ENCODE data around the gene IER3IP1. TPM values are rescaled to one million over a fixed set of nuclear protein-coding genes. Genes with fewer than 3 reads are reported as not detected.
"Not testable (repeated sequence)": the region's sequence is repeated elsewhere in the genome, so short reads cannot be mapped to it uniquely, and the experiment has no call there.

Gene IER3IP1
- total and polyA plus RNA-seq, 4 donors: 9.8 to 19.5 (median 10.8) TPM

DNA sequence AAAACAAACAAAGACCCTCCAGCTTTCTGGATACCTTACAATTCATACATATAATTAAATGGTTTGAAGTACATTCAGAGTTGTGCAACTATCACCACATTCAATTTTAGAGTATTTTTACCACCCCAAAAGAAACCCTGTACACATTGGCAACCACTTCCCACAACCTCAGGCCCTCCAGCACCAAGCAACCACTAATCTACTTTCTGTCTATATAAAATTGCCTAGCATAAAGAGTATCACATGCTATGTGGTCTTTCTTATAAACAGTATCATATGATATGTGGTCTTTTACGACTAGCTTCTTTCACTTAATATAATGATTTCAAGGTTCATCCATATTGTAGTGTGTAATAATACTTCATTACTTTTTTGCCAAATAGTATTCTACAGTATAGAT, 7.3 kb downstream of the IER3IP1 start:
- no peak for ATAC-seq (ENCODE audit: low FRiP score)
- Histone ChIP-seq H3K27ac (ENCODE audit: low read depth in 1 of 2, low read length in 2 of 2) (no peak overlapping the region), H3K27me3 (ENCODE audit: control insufficient read depth in 1 of 2, insufficient read depth in 2 of 2, low read length in 1 of 2) (no peaks in the 10 kb centered on the region), H3K9me3 (ENCODE audit: control insufficient read depth, low read length) (no peaks in the 10 kb centered on the region), H3K36me3 (ENCODE audit: control insufficient read depth in 1 of 2, insufficient read depth in 2 of 2, low read length in 1 of 2) (no peaks in the 10 kb centered on the region), H3K4me3 (ENCODE audit: low read length in 2 of 2) (no peak overlapping the region), H3K4me1 (ENCODE audit: control insufficient read depth in 1 of 2, insufficient read depth in 2 of 2, low read length in 2 of 2) (no peaks in the 10 kb centered on the region)
- 86 to 89% methylated on average over 1 of the region's 1 CpG for WGBS, 2 donors
- intact Hi-C loops (cut with DNase I): no loop called here
- DNase-seq: no peak

DNA sequence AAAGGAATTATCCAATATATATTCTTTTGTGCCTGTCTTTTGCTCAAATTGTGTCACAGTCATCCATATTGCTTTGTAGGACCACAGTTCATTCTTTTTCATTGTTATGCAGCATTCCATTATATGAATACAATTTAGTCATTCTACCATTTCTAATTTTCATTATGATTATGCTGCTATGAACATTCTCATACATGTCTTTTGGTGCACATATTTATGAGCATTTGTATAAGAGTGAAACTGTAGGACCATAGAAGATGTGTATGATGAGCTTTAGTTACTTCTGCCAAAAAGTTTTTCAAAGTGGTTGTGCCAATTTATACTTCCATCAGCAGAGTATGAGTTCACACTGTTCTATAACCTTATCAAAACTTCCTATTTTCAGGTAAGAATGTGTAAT, 7.7 kb downstream of the IER3IP1 start:
- intact Hi-C loops (cut with DNase I): no loop called here
- no peak overlapping the region for H3K4me3 ChIP-seq (ENCODE audit: low read length in 2 of 2)
- no peak for ATAC-seq (ENCODE audit: low FRiP score)

DNA sequence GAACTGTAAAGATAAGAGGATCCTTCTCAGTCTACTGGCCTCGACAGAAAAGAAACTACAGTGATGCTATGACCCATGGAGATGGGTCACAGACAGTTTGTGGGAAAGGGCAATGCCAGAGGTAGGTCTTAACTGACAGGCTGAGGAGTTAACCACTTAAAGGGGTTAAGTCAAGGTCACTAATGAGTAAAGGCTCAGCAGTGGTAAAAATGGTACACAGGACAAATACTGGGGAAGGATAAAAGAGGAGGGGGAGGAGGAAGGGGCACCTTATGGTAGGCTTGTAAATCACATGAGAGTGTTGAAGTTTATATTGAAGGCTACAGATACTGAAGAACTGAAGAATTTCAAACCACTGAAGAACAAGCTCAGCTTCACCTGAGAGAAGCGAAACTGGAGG, 9.9 kb downstream of the IER3IP1 start:
- no peaks in the 10 kb centered on the region for H3K4me1 ChIP-seq (ENCODE audit: control insufficient read depth in 1 of 2, insufficient read depth in 2 of 2, low read length in 2 of 2)
- WGBS, 2 donors: 72 to 79% methylated on average over 2 of the region's 2 CpGs
- intact Hi-C loops (cut with DNase I): no loop called here
- no peak for DNase-seq
- H3K36me3 ChIP-seq (ENCODE audit: control insufficient read depth in 1 of 2, insufficient read depth in 2 of 2, low read length in 1 of 2): no peaks in the 10 kb centered on the region
- H3K9me3 ChIP-seq (ENCODE audit: control insufficient read depth, low read length): no peaks in the 10 kb centered on the region
- no peaks in the 10 kb centered on the region for H3K27me3 ChIP-seq (ENCODE audit: control insufficient read depth in 1 of 2, insufficient read depth in 2 of 2, low read length in 1 of 2)
- H3K27ac ChIP-seq (ENCODE audit: low read depth in 1 of 2, low read length in 2 of 2): no peak overlapping the region
- no peak for ATAC-seq (ENCODE audit: low FRiP score)
- no peak overlapping the region for H3K4me3 ChIP-seq (ENCODE audit: low read length in 2 of 2)

More for the DNA sequence above, 7.7 kb downstream of the IER3IP1 start:
- Histone ChIP-seq H3K9me3 (ENCODE audit: control insufficient read depth, low read length) (no peaks in the 10 kb centered on the region), H3K27ac (ENCODE audit: low read depth in 1 of 2, low read length in 2 of 2) (no peak overlapping the region), H3K36me3 (ENCODE audit: control insufficient read depth in 1 of 2, insufficient read depth in 2 of 2, low read length in 1 of 2) (no peaks in the 10 kb centered on the region), H3K4me1 (ENCODE audit: control insufficient read depth in 1 of 2, insufficient read depth in 2 of 2, low read length in 2 of 2) (no peaks in the 10 kb centered on the region), H3K27me3 (ENCODE audit: control insufficient read depth in 1 of 2, insufficient read depth in 2 of 2, low read length in 1 of 2) (no peaks in the 10 kb centered on the region)
- no peak for DNase-seq

DNA sequence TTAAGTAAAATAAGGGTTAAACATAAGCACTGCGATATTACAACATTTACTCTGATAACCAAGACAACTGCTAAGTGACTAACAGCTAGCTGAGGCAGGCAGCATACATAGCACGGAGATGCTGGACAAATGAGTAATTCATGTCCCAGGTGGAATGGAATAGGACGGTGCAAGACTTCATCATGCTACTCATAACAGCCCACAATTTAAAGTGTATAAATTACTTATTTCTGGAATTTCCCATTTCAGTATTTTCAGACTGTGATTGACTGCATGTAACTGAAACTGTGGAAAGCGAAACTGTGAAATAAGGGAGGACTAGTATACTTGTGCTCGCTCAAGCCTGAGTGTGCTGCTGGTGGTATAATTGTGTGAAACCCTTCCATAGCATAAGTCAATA, 12.9 kb downstream of the IER3IP1 start:
- no peak for DNase-seq
- Histone ChIP-seq H3K27me3 (ENCODE audit: control insufficient read depth in 1 of 2, insufficient read depth in 2 of 2, low read length in 1 of 2) (no peaks in the 10 kb centered on the region), H3K4me1 (ENCODE audit: control insufficient read depth in 1 of 2, insufficient read depth in 2 of 2, low read length in 2 of 2) (no peaks in the 10 kb centered on the region), H3K9me3 (ENCODE audit: control insufficient read depth, low read length) (no peaks in the 10 kb centered on the region), H3K36me3 (ENCODE audit: control insufficient read depth in 1 of 2, insufficient read depth in 2 of 2, low read length in 1 of 2) (no peaks in the 10 kb centered on the region), H3K27ac (ENCODE audit: low read depth in 1 of 2, low read length in 2 of 2) (no peak overlapping the region), H3K4me3 (ENCODE audit: low read length in 2 of 2) (no peak overlapping the region)
- intact Hi-C loops (cut with DNase I): no loop called here
- WGBS, 2 donors: 77% methylated on average over 5 of the region's 5 CpGs
- no peak for ATAC-seq (ENCODE audit: low FRiP score)

DNA sequence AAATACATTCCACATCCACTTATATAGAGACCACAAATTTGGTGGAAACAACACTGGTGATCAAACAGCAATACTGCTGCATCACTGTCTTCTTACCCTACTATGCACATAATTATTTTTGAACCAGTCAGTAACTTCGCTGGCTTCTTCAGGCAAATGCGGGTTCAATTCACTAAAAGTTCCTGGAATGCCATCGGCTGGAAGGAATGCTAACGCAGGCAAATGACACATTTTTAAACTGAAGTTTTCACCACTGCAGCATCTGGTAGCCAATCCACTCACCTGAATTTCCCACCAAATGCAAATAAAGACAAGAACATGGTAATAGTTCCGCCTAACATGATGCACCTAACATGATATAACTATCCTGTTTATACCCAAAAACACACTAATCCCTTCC, 15.9 kb downstream of the IER3IP1 start:
- H3K27me3 ChIP-seq (ENCODE audit: control insufficient read depth in 1 of 2, insufficient read depth in 2 of 2, low read length in 1 of 2): no peaks in the 10 kb centered on the region

DNA sequence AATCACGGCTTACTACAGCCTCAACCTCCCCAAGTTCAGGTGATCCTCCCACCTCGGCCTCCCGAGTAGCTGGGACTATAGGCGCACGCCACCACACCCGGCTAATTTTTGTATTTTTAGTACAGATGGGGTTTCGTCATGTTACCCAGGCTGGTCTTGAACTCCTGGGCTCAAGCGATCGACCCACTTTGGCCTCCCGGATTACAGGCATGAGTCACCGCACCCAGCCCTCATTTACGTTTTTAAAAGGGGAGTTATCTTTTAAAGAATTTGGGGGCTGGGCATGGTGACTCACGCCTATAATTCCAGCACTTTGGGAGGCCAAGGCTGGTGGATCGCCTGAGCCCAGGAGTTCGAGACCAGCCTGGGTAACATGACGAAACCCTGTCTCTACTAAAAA, 17.8 kb downstream of the IER3IP1 start:
- H3K27me3 ChIP-seq (ENCODE audit: control insufficient read depth in 1 of 2, insufficient read depth in 2 of 2, low read length in 1 of 2); H3K36me3 ChIP-seq (ENCODE audit: control insufficient read depth in 1 of 2, insufficient read depth in 2 of 2, low read length in 1 of 2); H3K4me3 ChIP-seq (ENCODE audit: low read length in 2 of 2); H3K27ac ChIP-seq (ENCODE audit: low read depth in 1 of 2, low read length in 2 of 2); DNase-seq; H3K4me1 ChIP-seq (ENCODE audit: control insufficient read depth in 1 of 2, insufficient read depth in 2 of 2, low read length in 2 of 2); H3K9me3 ChIP-seq (ENCODE audit: control insufficient read depth, low read length); intact Hi-C loops (cut with DNase I); ATAC-seq (ENCODE audit: low FRiP score): not testable (repeated sequence)
- 90% methylated on average over 16 of the region's 16 CpGs for WGBS, 2 donors

More for the DNA sequence above, 15.9 kb downstream of the IER3IP1 start:
- H3K9me3 ChIP-seq (ENCODE audit: control insufficient read depth, low read length): no peaks in the 10 kb centered on the region
- DNase-seq (no peak), ATAC-seq (ENCODE audit: low FRiP score) (no peak)
- intact Hi-C loops (cut with DNase I): no loop called here
- no peaks in the 10 kb centered on the region for H3K36me3 ChIP-seq (ENCODE audit: control insufficient read depth in 1 of 2, insufficient read depth in 2 of 2, low read length in 1 of 2)
- no peaks in the 10 kb centered on the region for H3K4me1 ChIP-seq (ENCODE audit: control insufficient read depth in 1 of 2, insufficient read depth in 2 of 2, low read length in 2 of 2)
- no peak overlapping the region for H3K4me3 ChIP-seq (ENCODE audit: low read length in 2 of 2)
- no peak overlapping the region for H3K27ac ChIP-seq (ENCODE audit: low read depth in 1 of 2, low read length in 2 of 2)
- 95 to 96% methylated on average over 5 of the region's 5 CpGs for WGBS, 2 donors

DNA sequence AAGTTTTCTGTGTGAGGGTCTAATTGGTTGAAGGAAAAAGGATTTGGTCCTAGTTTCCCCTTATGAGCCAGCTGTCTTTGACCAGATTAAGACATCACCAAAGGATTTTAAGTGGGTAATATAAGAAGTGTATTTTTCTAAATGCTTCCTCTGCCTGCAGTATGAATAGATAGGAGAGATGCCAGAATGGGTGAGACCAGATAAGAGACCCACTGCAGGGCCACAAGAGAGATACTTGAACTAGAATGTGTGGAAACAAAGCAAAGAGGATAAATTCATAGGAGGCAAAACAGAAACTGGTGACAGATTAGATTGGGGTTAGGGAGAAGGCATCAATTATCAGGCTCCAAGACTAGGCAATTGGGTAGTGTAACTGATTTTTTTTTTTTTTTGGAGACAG, 24.7 kb downstream of the IER3IP1 start:
- H3K4me1 ChIP-seq (ENCODE audit: control insufficient read depth in 1 of 2, insufficient read depth in 2 of 2, low read length in 2 of 2): no peaks in the 10 kb centered on the region
- DNase-seq (no peak), ATAC-seq (ENCODE audit: low FRiP score) (no peak)
- H3K27me3 ChIP-seq (ENCODE audit: control insufficient read depth in 1 of 2, insufficient read depth in 2 of 2, low read length in 1 of 2): no peaks in the 10 kb centered on the region
- no peak overlapping the region for H3K4me3 ChIP-seq (ENCODE audit: low read length in 2 of 2)
- peak overlapping the region in 1 of 2 donors; percentile 78 for H3K27ac ChIP-seq (ENCODE audit: low read depth in 1 of 2, low read length in 2 of 2)
- intact Hi-C loops (cut with DNase I): loop anchor here in 1 of 2 donors (2.0 kb wide), 1 partner anchor 25 kb away; the partner anchor contains the start of gene IER3IP1
- H3K9me3 ChIP-seq (ENCODE audit: control insufficient read depth, low read length): no peaks in the 10 kb centered on the region
- H3K36me3 ChIP-seq (ENCODE audit: control insufficient read depth in 1 of 2, insufficient read depth in 2 of 2, low read length in 1 of 2): no peaks in the 10 kb centered on the region

DNA sequence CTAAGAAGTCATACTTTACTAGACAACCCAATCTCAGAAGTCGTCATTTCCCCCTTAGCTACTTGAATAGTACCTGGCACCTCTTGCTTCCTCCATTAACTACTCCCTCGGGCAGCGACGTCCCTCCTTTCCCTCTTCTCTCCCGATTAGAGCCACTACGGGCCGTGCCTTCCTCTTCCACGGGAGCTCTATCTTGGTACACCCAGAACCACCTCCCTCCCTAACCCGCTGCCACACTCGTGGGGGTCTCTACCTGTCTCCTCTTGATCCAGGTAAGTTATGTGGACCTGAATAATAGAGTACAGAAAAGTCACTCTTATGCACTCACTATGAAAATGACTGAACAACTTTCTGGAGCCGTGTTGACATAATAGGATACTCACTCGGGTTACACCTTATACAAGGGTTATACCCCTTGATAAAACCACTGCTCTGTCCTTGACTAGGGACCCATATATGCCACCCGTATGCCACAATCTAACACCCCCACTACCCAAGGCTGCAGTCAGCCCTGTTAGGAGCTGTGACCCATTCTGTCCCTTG, 25.3 kb downstream of the IER3IP1 start:
- DNase-seq (no peak), ATAC-seq (ENCODE audit: low FRiP score) (peak; percentile 3)
- 6% methylated on average over 13 of the region's 13 CpGs for WGBS, 2 donors
- H3K4me3 ChIP-seq (ENCODE audit: low read length in 2 of 2): peak overlapping the region; percentile 62 to 94
- no peaks in the 10 kb centered on the region for H3K36me3 ChIP-seq (ENCODE audit: control insufficient read depth in 1 of 2, insufficient read depth in 2 of 2, low read length in 1 of 2)
- intact Hi-C loops (cut with DNase I): loop anchor here in 1 of 2 donors (2.0 kb wide), 1 partner anchor 26 kb away; the partner anchor contains the start of gene IER3IP1
- no peaks in the 10 kb centered on the region for H3K27me3 ChIP-seq (ENCODE audit: control insufficient read depth in 1 of 2, insufficient read depth in 2 of 2, low read length in 1 of 2)
- no peaks in the 10 kb centered on the region for H3K9me3 ChIP-seq (ENCODE audit: control insufficient read depth, low read length)
- H3K4me1 ChIP-seq (ENCODE audit: control insufficient read depth in 1 of 2, insufficient read depth in 2 of 2, low read length in 2 of 2): no peaks in the 10 kb centered on the region
- peak overlapping the region; percentile 78 to 98 for H3K27ac ChIP-seq (ENCODE audit: low read depth in 1 of 2, low read length in 2 of 2)

DNA sequence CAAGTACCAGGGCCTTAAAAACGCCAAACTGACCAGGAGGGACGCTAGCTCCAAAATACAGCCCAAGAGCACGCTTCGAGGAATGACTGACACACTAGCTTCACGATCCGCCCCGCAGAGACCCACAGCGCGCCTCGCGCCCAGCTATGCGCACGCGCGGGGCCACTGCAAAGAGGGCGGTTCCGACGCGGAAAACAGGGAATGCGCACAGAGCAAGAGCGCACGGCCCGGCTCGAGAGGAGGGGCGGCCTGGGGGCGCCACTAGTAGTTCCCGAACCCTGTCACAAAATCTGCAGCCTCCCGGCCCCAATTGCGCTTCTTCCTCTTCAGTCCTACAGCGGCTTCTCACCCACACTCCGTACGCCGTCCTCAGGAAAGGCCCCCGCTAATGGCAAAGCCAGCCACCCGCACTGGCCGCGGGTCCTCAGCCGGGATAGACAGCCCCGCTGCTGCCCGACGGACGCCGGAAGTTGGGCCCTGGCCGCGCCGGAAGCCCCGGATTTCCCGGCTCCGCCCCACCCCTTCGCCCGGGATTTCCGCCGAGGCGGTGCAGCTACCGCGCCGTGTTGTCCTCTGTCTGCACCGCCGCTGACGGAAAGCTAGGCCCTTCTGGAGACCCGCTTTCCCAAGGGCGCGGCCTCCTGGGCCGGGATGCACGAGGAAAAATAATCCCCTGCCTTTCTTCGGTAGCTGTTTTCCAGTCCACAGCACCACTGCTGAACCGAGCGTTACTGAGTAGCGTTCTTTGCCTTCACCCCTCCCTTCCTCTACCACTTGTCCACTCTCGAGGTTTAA, 25.9 kb downstream of the IER3IP1 start, which contains the start of gene HDHD2:
TSS of gene HDHD2 (minus strand) at position 472 of the 795 bp plus-strand sequence. CDS start 14,061 bp downstream, outside the sequence.
- intact Hi-C loops (cut with DNase I): loop anchor here in 1 of 2 donors (2.0 kb wide), 1 partner anchor 27 kb away; the partner anchor contains the start of gene IER3IP1
- ATAC-seq (ENCODE audit: low FRiP score) (peak; percentile 96), DNase-seq (peak; percentile 92 to 95)
- H3K36me3 ChIP-seq (ENCODE audit: control insufficient read depth in 1 of 2, insufficient read depth in 2 of 2, low read length in 1 of 2): no peaks in the 10 kb centered on the region
- 0 to 1% methylated on average over 70 of the region's 70 CpGs for WGBS, 2 donors
- H3K9me3 ChIP-seq (ENCODE audit: control insufficient read depth, low read length): no peaks in the 10 kb centered on the region
- H3K4me3 ChIP-seq (ENCODE audit: low read length in 2 of 2): peak within 1 kb of the TSS; percentile 62 to 94
- no peaks in the 10 kb centered on the region for H3K4me1 ChIP-seq (ENCODE audit: control insufficient read depth in 1 of 2, insufficient read depth in 2 of 2, low read length in 2 of 2)
- peak within 1 kb of the TSS; percentile 78 to 98 for H3K27ac ChIP-seq (ENCODE audit: low read depth in 1 of 2, low read length in 2 of 2)
- H3K27me3 ChIP-seq (ENCODE audit: control insufficient read depth in 1 of 2, insufficient read depth in 2 of 2, low read length in 1 of 2): no peaks in the 10 kb centered on the region
